Measurements from ENCODE around the gene IL17D.

- no peak for TF ChIP-seq EZH2 (IDR thresholded peaks at IDR 0.05; ENCODE audit: insufficient read depth, poor library complexity, severe bottlenecking)
- no peak for TF ChIP-seq EZH2phosphoT487 (IDR thresholded peaks at IDR 0.05; ENCODE audit: insufficient read depth, low read depth)
These were observed 36.6 kb upstream of the IL17D start for GRCh38 chr13:20666948-20667347.

Measured in GM23248 (cell line).